Fibroblast of skin of left biceps (primary cell): ENCODE measurements around the gene IL3RA.
"Not testable (repeated sequence)": the region's sequence is repeated elsewhere in the genome, so short reads cannot be mapped to it uniquely, and the experiment has no call there.

Source experiments
- DNase-seq, 2 experiments: peaks; one replicate each; pipeline ENCODE4 v3.0.0-alpha.2; 2013; ENCODE audit warnings: low read depth in 2 of 2

IL3RA gene

DNA sequence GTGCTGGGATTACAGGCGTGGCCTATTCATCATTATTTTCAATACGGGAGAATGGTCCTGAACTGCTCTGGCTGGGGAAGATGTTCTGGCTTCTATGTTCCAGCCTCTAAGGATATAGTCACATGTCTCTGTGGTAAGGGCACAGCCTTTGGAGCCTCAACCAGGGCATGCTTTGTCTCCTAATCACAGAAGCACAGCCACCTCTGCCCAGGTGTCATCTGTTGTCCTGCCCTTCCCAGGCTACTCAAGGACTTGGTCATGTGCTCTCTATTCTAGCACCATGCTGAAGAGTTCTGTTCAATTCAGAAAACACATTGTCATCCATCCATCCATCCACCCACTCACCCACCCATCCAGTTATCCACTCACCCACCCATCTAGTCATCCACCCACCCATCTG lies 86.6 kb downstream of the IL3RA start:
- DNase-seq: no peak

DNA sequence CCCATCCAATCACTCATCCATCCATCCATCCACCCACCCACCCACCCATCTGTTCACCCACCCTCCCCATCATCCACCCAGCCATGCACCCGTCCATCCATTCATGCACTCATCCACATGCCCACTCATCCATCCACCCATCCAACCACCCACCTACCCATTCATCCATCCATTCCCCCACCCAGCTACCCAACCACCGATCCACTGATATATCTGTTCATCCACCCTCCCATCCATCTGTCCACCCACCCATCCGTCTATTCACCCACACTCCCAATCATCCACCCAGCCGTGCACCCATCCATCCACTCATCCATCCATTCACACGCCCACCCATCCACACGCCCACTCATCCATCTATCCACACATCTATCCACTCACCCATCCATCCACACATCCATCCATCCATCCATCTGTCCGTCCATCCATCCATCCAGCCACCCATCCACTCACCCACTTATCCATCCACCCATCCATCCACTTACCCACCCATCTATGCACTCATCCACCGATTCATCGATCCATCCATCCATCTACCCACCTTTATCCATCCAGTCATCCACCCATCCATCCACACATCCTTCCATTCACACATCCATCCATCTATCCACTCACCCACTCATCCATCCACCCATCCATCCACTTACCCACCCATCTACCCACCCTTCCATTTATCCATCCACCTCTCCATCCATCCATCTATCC lies 87.7 kb downstream of the IL3RA start:
- DNase-seq: no peak

DNA sequence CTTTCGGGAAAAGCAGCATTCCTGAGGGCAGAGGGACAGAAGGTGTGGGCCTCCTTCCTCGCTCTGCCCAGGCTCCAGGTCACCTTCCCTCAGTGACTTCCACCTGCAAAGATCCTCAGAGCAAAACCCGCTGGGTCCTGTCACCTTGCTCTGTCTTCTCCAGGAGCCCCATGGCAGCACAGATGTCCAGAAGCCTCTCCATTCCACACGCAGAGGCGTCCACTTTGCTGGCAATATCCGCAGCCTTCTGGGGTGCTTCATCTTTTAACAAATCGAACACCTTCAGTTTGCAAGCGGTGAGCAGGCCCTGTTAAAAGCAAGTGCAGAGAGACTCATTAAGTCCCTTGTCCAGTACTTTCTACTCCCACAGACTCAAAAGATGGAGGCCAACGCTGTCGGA lies 88.8 kb downstream of the IL3RA start:
- DNase-seq: no peak

DNA sequence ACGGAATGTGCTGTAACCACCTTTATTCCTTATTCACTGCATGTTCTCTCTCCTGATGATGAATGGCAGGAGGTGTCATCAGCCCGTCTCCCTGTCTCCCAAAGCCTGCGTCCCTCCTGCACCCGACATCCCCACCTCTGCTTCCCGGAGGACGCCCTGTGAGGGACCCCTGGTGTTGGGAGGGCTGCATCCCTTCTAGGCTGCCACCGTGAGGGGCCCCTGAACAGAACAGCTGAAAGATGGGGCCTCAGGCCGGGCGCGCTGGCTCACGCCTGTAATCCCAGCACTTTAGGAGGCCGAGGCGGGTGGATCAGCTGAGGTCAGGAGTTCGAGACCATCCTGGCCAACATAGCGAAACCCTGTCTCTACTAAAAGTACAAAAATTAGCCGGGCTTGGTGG lies 89.7 kb downstream of the IL3RA start:
- DNase-seq: not testable (repeated sequence)

DNA sequence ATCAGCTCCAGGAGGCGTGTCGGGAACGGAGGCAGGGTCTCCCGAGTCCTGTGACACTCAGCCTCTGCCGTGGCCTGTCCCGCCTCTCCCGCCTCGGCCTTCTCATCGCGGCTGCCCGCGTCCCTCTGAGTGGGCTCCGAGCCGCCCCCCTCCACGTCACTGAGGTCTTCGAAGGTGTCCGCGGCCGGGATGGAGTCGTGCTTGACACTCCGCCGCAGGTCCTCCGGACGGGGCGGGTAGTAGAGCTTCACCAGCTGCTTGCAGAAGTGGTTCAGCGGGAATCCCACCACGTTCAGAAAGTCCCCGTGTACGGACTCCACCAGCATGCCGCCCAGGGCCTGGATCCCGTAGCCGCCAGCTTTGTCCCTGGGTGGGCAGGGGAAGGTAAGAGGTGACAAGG lies 91.2 kb downstream of the IL3RA start:
- DNase-seq: no peak

DNA sequence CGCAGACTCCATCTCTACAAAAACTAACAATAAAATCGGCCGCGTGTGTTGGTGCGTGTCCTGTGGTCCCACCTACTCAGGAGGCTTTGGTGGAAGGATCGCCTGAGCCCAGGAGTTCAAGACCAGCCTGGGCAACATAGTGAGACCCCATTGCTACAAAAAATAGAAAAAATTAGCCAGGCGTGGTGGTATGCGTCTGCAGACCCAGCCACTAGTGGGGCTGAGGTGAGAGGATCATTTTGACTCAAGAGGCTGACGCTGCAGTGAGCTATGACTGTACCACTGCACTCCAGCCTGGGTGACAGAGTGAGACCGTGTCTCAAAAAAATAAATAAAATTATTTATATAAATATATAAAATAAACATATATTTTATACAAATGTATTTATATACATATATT lies 93.9 kb downstream of the IL3RA start:
- no peak for DNase-seq
